EH (cell line): Measurements from ENCODE around the gene SCN1B.
A peak's percentile ranks its signal among the peaks of the same experiment; 100 is the strongest.

Experiments
- DNase-seq: peaks from one replicate; pipeline ENCODE4 v3.0.0-alpha.2; 2015; ENCODE audit warnings: low read depth

Gene SCN1B

GRCh38 chr19:35053667-35054293, 23.5 kb downstream of the SCN1B start:
- no peak for DNase-seq

GRCh38 chr19:35054626-35055025, 24.4 kb downstream of the SCN1B start:
- DNase-seq, result no peak

DNA sequence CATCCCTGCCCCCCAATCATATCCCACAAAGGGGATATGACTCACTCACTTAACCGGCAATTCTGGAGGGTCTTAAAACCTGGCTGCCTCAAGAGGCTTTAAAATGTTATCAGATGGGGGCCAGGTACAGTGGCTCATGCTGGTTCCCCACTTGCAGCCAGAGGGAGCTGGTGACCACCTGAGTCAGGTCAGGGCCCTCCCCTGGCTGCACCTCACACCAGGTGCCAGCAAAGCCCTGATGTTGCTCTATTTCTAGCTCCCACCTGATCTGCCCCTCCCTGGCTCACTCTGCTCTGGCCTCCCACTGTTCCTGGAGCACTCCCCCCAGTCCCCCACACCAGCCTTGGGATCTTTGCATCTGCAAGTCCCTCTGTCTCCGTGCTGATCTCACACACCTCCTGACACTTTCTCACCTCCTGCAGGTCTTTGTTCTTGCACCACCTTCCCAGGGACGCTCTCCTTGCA, 25.5 kb downstream of the SCN1B start:
- DNase-seq, result no peak

GRCh38 chr19:35056513-35057063, 26.3 kb downstream of the SCN1B start:
- DNase-seq, result no peak

- no peak for DNase-seq
These were observed 28.1 kb downstream of the SCN1B start for GRCh38 chr19:35058370-35058769.

GRCh38 chr19:35059006-35059798, 28.9 kb downstream of the SCN1B start:
- DNase-seq, result no peak

- DNase-seq, result no peak
These were observed 29.5 kb downstream of the SCN1B start for GRCh38 chr19:35059799-35060091.

GRCh38 chr19:35060160-35060855, 30.0 kb downstream of the SCN1B start:
- no peak for DNase-seq

GRCh38 chr19:35061583-35062373, 31.5 kb downstream of the SCN1B start:
- DNase-seq, result peak; percentile 38

DNA sequence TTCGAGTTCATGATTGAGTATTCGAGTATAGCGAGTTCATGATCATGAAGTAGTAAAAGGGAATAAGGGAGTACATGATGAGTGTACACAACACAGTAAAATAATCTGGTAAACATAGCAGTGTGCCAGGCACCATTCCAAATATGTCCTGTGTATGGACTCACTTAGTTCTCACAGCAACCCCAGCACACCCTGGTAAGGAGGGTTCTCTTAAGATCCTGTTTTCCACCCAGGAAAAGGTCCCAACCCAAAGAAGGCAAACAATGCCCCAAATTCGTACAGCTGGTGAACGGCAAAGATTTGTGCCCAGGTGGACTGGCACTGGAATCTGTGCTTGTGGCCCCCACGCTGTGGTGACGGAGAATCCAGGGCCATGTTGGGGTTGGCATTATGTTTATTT, 32.7 kb downstream of the SCN1B start:
- DNase-seq, result no peak

GRCh38 chr19:35063940-35064818, 33.9 kb downstream of the SCN1B start:
- DNase-seq, result peak; percentile 58

DNA sequence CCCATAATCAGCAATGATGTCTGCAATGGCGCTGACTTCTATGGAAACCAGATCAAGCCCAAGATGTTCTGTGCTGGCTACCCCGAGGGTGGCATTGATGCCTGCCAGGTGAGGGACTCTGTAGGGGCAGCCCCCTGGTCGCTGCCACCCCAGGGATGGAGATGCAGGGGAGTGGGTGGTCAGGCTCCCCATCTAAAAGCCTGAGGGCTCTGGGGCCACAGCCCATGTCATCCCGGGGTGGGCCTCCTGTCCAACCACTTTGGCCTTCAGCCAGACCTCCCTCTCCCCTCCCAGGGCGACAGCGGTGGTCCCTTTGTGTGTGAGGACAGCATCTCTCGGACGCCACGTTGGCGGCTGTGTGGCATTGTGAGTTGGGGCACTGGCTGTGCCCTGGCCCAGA, 35.3 kb downstream of the SCN1B start:
- DNase-seq, result no peak

GRCh38 chr19:35066121-35066520, 35.9 kb downstream of the SCN1B start:
- DNase-seq, result no peak

- peak; percentile 81 for DNase-seq
These were observed 36.7 kb downstream of the SCN1B start for GRCh38 chr19:35066691-35067563.

DNA sequence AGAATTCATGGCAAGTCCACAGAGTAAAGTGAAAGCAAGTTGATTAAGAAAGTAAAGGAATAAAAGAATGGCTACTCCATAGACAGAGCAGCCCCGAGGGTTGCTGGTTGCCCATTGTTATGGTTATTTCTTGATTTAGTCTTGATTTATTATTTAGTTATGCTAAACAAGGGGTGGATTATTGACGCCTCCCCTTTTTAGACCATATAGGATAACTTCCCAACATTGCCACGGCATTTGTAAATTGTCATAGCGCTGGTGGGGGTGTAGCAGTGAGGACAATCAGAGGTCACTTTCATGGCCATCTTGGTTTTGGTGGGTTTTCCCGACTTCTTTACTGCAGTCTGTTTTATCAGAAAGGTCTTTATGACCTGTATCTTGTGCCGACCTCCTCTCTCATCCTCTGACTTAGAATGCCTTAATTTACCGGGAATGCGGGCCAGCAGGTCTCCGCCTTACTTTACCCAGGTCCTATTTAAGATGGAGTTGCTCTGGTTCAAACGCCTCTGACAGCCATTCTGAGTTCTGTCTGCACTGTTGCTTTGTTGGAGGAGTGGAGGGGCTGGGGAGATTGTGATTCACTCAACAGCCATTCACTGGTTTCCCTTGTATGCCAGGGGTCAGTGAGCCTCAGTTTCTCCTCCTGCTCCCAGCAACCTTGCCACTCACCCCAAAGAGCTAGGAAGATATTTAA, 38.8 kb downstream of the SCN1B start:
- no peak for DNase-seq

DNA sequence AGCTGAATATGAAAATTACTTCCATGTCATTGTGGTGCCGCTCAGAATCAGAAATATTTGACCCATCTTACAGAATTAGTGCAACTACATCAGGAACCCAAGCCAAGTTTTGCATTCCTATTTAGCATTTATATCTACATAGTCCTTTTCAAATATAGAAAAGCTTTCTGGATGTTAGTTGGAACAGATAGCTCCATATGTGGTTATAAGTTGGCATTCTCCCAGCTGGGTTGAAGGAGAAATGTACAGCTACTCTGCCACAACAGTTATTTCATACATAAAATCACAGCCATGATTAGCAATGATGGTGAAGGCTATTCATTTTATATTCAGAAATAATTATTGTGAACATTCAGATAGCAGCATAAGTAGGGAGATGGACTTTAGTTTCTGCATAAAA, 39.4 kb downstream of the SCN1B start:
- peak; percentile 15 for DNase-seq

- DNase-seq, result no peak
These were observed 40.2 kb downstream of the SCN1B start for GRCh38 chr19:35070471-35070870.

GRCh38 chr19:35073516-35073915, 43.2 kb downstream of the SCN1B start:
- DNase-seq, result no peak

- DNase-seq, result no peak
These were observed 43.7 kb downstream of the SCN1B start for GRCh38 chr19:35073941-35074340.
